GM12878 (cell line): ENCODE measurements around the gene SH3BP5. TPM values are rescaled to one million over a fixed set of nuclear protein-coding genes. Genes with fewer than 3 reads are reported as not detected.
A peak's percentile ranks its signal among the peaks of the same experiment; 100 is the strongest.

ENCODE experiments used
- BCL11A ChIP-seq: IDR thresholded peaks from 2 replicates; pipeline ENCODE4 v1.6.1; 2011; ENCODE audit warnings: low read depth, low read length
- BHLHE40 ChIP-seq, 2 experiments: fragments of 450-650 bp in 1 of 2; IDR thresholded peaks; 2 replicates each; pipeline ENCODE4 v1.6.1; 2011 to 2017; ENCODE audit warnings: low read depth in 2 of 2, borderline replicate concordance in 1 of 2, improper control_type of control experiment in 1 of 2, low read length in 1 of 2, mild to moderate bottlenecking in 1 of 2
- CBFB ChIP-seq: IDR thresholded peaks from 2 replicates; pipeline ENCODE4 v1.6.1; 2016; ENCODE audit warnings: antibody characterized with exemption, low read depth
- CBX3 ChIP-seq: fragments of 200-600 bp; sonication (generic); IDR thresholded peaks from 2 replicates; pipeline ENCODE4 v1.6.1; 2016; ENCODE audit warnings: low read depth, borderline replicate concordance
- CREB1 ChIP-seq: IDR thresholded peaks from 2 replicates; pipeline ENCODE4 v1.6.1; 2012; ENCODE audit warnings: low read depth, mild to moderate bottlenecking, inconsistent platforms
- DPF2 ChIP-seq: fragments of 450-650 bp; IDR thresholded peaks from 2 replicates; pipeline ENCODE4 v1.6.1; 2017; ENCODE audit warnings: mild to moderate bottlenecking
- FOS ChIP-seq: IDR thresholded peaks from 3 replicates; pipeline ENCODE4 v1.6.1; 2011; ENCODE audit warnings: borderline replicate concordance; ENCODE audit not compliant: insufficient read length; ENCODE audit errors: extremely low read depth
- JUND ChIP-seq: IDR thresholded peaks from 2 replicates; pipeline ENCODE4 v1.6.1; 2012; ENCODE audit warnings: low read depth, mild to moderate bottlenecking, low read length, improper control_type of control experiment, moderate library complexity
- KAT2A ChIP-seq: conservative IDR thresholded peaks from 2 replicates; pipeline ENCODE4 v1.6.1; 2011; ENCODE audit warnings: low read depth, low read length; ENCODE audit not compliant: control insufficient read depth
- MEF2B ChIP-seq: fragments of 450-650 bp; IDR thresholded peaks from 2 replicates; pipeline ENCODE4 v1.6.1; 2018; ENCODE audit warnings: mild to moderate bottlenecking, moderate library complexity; ENCODE audit not compliant: partially characterized antibody, poor library complexity, severe bottlenecking
- MLLT1 ChIP-seq: fragments of 450-650 bp; IDR thresholded peaks from 2 replicates; pipeline ENCODE4 v1.6.1; 2016; ENCODE audit warnings: mild to moderate bottlenecking
- NFYB ChIP-seq: IDR thresholded peaks from 2 replicates; pipeline ENCODE4 v1.6.1; 2011; ENCODE audit warnings: low read depth, mild to moderate bottlenecking, low read length, improper control_type of control experiment, moderate library complexity; ENCODE audit not compliant: insufficient read depth
- NR2F1 ChIP-seq: fragments of 450-650 bp; conservative IDR thresholded peaks from 2 replicates; pipeline ENCODE4 v1.6.1; 2017; ENCODE audit warnings: mild to moderate bottlenecking
- PAX5 ChIP-seq: IDR thresholded peaks from 2 replicates; pipeline ENCODE4 v1.6.1; 2011; ENCODE audit warnings: low read depth, low read length, borderline replicate concordance
- PAX8 ChIP-seq: fragments of 450-650 bp; IDR thresholded peaks from 2 replicates; pipeline ENCODE4 v1.6.1; 2017; ENCODE audit warnings: mild to moderate bottlenecking, moderate library complexity
- POU2F2 ChIP-seq: IDR thresholded peaks from 3 replicates; pipeline ENCODE4 v1.6.1; 2011; ENCODE audit warnings: low read depth, mild to moderate bottlenecking, low read length, borderline replicate concordance
- RFX5 ChIP-seq: IDR thresholded peaks from 2 replicates; pipeline ENCODE4 v1.6.1; 2011; ENCODE audit warnings: low read depth, low read length, improper control_type of control experiment
- SIX5 ChIP-seq: IDR thresholded peaks from 2 replicates; pipeline ENCODE4 v1.6.1; 2011; ENCODE audit warnings: mild to moderate bottlenecking, low read depth, low read length, moderate library complexity; ENCODE audit not compliant: severe bottlenecking
- SMC3 ChIP-seq: IDR thresholded peaks from 2 replicates; pipeline ENCODE4 v1.6.1; 2011; ENCODE audit warnings: low read length, improper control_type of control experiment, borderline replicate concordance
- TAF1 ChIP-seq: IDR thresholded peaks from 2 replicates; pipeline ENCODE4 v1.6.1; 2011; ENCODE audit warnings: mild to moderate bottlenecking, low read depth, low read length, borderline replicate concordance
- YY1 ChIP-seq: IDR thresholded peaks from 2 replicates; pipeline ENCODE4 v1.6.1; 2011; ENCODE audit warnings: low read depth, mild to moderate bottlenecking, low read length
- ZNF274 ChIP-seq: IDR thresholded peaks from one replicate; pipeline ENCODE4 v1.8.0; 2011; ENCODE audit not compliant: insufficient read length, insufficient read depth
- ZNF384 ChIP-seq: IDR thresholded peaks from 2 replicates; pipeline ENCODE4 v1.6.1; 2012; ENCODE audit warnings: low read depth, mild to moderate bottlenecking, low read length, improper control_type of control experiment, borderline replicate concordance
- polyA plus RNA-seq, 11 experiments: library from polyadenylated mRNA; depleted of rRNA in 4 of 11; unstranded in 6 of 11; stranded (reverse) in 5 of 11; fragments of >200 nt; fragmentation: Nextera tagmentation in 4 of 11; fragmentation: Illumina TruSeq in 1 of 11; extraction: Ambion mirVana in 4 of 11; extraction: Trizol in 1 of 11; gene quantifications; 1 replicate in 1 of 11; 2 replicates in 10 of 11; pipeline versions ENCODE4 v1.2.1 to v1.2.3, GENCODE V29; 2011 to 2016; ENCODE audit warnings: inconsistent platforms in 2 of 11, missing spikeins in 2 of 11, low read depth in 1 of 11
- total RNA-seq, 4 experiments: library from RNA; depleted of rRNA in 3 of 4; stranded (reverse); fragments of >200 nt in 3 of 4; fragmentation: Illumina TruSeq in 1 of 4; extraction: Trizol in 1 of 4; gene quantifications; 2 replicates each; pipeline versions ENCODE4 v1.2.1 to v1.2.3, GENCODE V29; 2013 to 2021
- TF ChIP-seq, protein P1 (sequence below): fragments of 450-650 bp; IDR thresholded peaks from 2 replicates; pipeline ENCODE4 v1.6.1; 2017; ENCODE audit warnings: mild to moderate bottlenecking, moderate library complexity
- TF ChIP-seq, protein P2 (sequence below): fragments of 450-650 bp; IDR thresholded peaks from 2 replicates; pipeline ENCODE4 v1.6.1; 2017; ENCODE audit warnings: low read depth, mild to moderate bottlenecking, moderate library complexity

SH3BP5 gene
- total and polyA plus RNA-seq, 10 of the 15 experiments (the other 5 are each of a cell fraction or from before 2014, with no cell fraction given): 14.9 to 87.5 (median 43.7) TPM

- no peak for TF ChIP-seq NFYB
- TF ChIP-seq CREB1: no peak
- no peak for TF ChIP-seq JUND
- TF ChIP-seq CBX3: no peak
- no peak for TF ChIP-seq SIX5
- no peak for TF ChIP-seq MEF2B
- TF ChIP-seq BHLHE40 (IDR thresholded peaks at IDR 0.05; ENCODE audit: borderline replicate concordance in 1 of 2, low read depth in 2 of 2, low read length in 1 of 2): peak in 1 of 2 experiments; percentile 29; a peak in 1 of 4 replicates
- TF ChIP-seq YY1: peak; percentile 84
- TF ChIP-seq, protein P1, sequence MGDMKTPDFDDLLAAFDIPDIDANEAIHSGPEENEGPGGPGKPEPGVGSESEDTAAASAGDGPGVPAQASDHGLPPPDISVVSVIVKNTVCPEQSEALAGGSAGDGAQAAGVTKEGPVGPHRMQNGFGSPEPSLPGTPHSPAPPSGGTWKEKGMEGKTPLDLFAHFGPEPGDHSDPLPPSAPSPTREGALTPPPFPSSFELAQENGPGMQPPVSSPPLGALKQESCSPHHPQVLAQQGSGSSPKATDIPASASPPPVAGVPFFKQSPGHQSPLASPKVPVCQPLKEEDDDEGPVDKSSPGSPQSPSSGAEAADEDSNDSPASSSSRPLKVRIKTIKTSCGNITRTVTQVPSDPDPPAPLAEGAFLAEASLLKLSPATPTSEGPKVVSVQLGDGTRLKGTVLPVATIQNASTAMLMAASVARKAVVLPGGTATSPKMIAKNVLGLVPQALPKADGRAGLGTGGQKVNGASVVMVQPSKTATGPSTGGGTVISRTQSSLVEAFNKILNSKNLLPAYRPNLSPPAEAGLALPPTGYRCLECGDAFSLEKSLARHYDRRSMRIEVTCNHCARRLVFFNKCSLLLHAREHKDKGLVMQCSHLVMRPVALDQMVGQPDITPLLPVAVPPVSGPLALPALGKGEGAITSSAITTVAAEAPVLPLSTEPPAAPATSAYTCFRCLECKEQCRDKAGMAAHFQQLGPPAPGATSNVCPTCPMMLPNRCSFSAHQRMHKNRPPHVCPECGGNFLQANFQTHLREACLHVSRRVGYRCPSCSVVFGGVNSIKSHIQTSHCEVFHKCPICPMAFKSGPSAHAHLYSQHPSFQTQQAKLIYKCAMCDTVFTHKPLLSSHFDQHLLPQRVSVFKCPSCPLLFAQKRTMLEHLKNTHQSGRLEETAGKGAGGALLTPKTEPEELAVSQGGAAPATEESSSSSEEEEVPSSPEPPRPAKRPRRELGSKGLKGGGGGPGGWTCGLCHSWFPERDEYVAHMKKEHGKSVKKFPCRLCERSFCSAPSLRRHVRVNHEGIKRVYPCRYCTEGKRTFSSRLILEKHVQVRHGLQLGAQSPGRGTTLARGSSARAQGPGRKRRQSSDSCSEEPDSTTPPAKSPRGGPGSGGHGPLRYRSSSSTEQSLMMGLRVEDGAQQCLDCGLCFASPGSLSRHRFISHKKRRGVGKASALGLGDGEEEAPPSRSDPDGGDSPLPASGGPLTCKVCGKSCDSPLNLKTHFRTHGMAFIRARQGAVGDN: no peak
- TF ChIP-seq CBFB: 0 out of 2 replicates have a peak, but pooled peaks have one; percentile 17
- TF ChIP-seq ZNF384: no peak
- TF ChIP-seq, protein P2, sequence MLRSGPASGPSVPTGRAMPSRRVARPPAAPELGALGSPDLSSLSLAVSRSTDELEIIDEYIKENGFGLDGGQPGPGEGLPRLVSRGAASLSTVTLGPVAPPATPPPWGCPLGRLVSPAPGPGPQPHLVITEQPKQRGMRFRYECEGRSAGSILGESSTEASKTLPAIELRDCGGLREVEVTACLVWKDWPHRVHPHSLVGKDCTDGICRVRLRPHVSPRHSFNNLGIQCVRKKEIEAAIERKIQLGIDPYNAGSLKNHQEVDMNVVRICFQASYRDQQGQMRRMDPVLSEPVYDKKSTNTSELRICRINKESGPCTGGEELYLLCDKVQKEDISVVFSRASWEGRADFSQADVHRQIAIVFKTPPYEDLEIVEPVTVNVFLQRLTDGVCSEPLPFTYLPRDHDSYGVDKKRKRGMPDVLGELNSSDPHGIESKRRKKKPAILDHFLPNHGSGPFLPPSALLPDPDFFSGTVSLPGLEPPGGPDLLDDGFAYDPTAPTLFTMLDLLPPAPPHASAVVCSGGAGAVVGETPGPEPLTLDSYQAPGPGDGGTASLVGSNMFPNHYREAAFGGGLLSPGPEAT: no peak
- no peak for TF ChIP-seq PAX5
- TF ChIP-seq TAF1: no peak
- no peak for TF ChIP-seq FOS
- peak; percentile 58; the same call in 2 of the 3 replicates for TF ChIP-seq POU2F2
- TF ChIP-seq NR2F1: no peak
- TF ChIP-seq PAX8: no peak
- no peak for TF ChIP-seq KAT2A
- no peak for TF ChIP-seq RFX5
- TF ChIP-seq ZNF274: no peak
- no peak for TF ChIP-seq BCL11A
- TF ChIP-seq SMC3: peak; percentile 99
- no peak for TF ChIP-seq DPF2
- TF ChIP-seq MLLT1: 0 out of 2 replicates have a peak, but pooled peaks have one; percentile 45
Observed at GRCh38 chr3:15268033-15268631, 64.3 kb downstream of the SH3BP5 start (continued).
